KBM-7 (cell line): Measurements from ENCODE around the gene DPH7.
"Not testable (repeated sequence)": the region's sequence is repeated elsewhere in the genome, so short reads cannot be mapped to it uniquely, and the experiment has no call there.

Source experiments
- DNase-seq: peaks from one replicate; pipeline ENCODE4 v3.0.0-alpha.2; 2015
- in situ Hi-C: fragments of 300-500 bp; cut with MboI; formaldehyde crosslinking; loops from 2 replicates; pipeline ENCODE4 v1.14.3; 2020; ENCODE audit warnings: low sequenced_read_pairs, low pct_unique_long_range_greater_than_20kb, mixed read lengths

Gene DPH7

GRCh38 chr9:137607141-137607857 is 28.6 kb upstream of the DPH7 start:
- in situ Hi-C loops, result no loop called here

GRCh38 chr9:137606734-137607138 is 28.0 kb upstream of the DPH7 start:
- DNase-seq, result no peak
- in situ Hi-C loops, result no loop called here

More at GRCh38 chr9:137607141-137607857, 28.6 kb upstream of the DPH7 start:
- no peak for DNase-seq

- no peak for DNase-seq
- in situ Hi-C loops, result no loop called here
Measured at GRCh38 chr9:137606005-137606621, 27.4 kb upstream of the DPH7 start.

GRCh38 chr9:137605121-137606004 is 26.6 kb upstream of the DPH7 start, which contains the start of gene ARRDC1:
ARRDC1 (plus strand) TSS chr9:137605686; CDS start chr9:137605718, 32 bp downstream.
- peak; percentile 83 for DNase-seq
- in situ Hi-C loops, result no loop called here

- no peak for DNase-seq
- in situ Hi-C loops, result no loop called here
Measured at GRCh38 chr9:137604345-137605086, 25.8 kb upstream of the DPH7 start.

GRCh38 chr9:137603879-137604278 is 25.2 kb upstream of the DPH7 start:
- in situ Hi-C loops, result no loop called here
- DNase-seq, result no peak

GRCh38 chr9:137602661-137603060 is 23.9 kb upstream of the DPH7 start:
- DNase-seq, result peak; percentile 63
- in situ Hi-C loops, result no loop called here

GRCh38 chr9:137598943-137599342 is 20.2 kb upstream of the DPH7 start:
- DNase-seq, result no peak
- in situ Hi-C loops, result no loop called here

- in situ Hi-C loops, DNase-seq: not testable (repeated sequence)
Measured at GRCh38 chr9:137596577-137596976, 17.9 kb upstream of the DPH7 start.

- in situ Hi-C loops, result no loop called here
- no peak for DNase-seq
Measured at GRCh38 chr9:137593176-137593575, 14.5 kb upstream of the DPH7 start.

GRCh38 chr9:137592767-137593166 is 14.0 kb upstream of the DPH7 start:
- DNase-seq, result no peak
- in situ Hi-C loops, result no loop called here

GRCh38 chr9:137590469-137591383 is 12.0 kb upstream of the DPH7 start, which contains the start of gene ZMYND19:
ZMYND19 (minus strand) TSS chr9:137590512; CDS start chr9:137590263, 249 bp downstream.
- in situ Hi-C loops, result no loop called here
- DNase-seq, result peak; percentile 70

- DNase-seq, result no peak
- in situ Hi-C loops, result no loop called here
Measured at GRCh38 chr9:137590123-137590468, 11.4 kb upstream of the DPH7 start.

GRCh38 chr9:137589441-137590122 is 10.9 kb upstream of the DPH7 start:
- no peak for DNase-seq
- in situ Hi-C loops, result no loop called here

GRCh38 chr9:137588891-137589290 is 10.2 kb upstream of the DPH7 start:
- in situ Hi-C loops, result no loop called here
- no peak for DNase-seq

GRCh38 chr9:137588311-137588710 is 9.6 kb upstream of the DPH7 start:
- in situ Hi-C loops, result no loop called here
- no peak for DNase-seq

- DNase-seq, result no peak
- in situ Hi-C loops, result no loop called here
Measured at GRCh38 chr9:137586854-137587253, 8.1 kb upstream of the DPH7 start.

GRCh38 chr9:137583957-137584356 is 5.2 kb upstream of the DPH7 start:
- in situ Hi-C loops, result no loop called here
- no peak for DNase-seq
